Cardiac fibroblast (primary cell): ENCODE measurements around the gene SNRNP40.
A peak's percentile ranks its signal among the peaks of the same experiment; 100 is the strongest.

Experiments used
- DNase-seq, 2 donors: peaks; one replicate each; pipeline versions ENCODE4 v3.0.0 to v3.0.0-alpha.2; 2010; ENCODE audit warnings: low read depth in 2 of 2
- H3K4me3 ChIP-seq, 2 donors: replicated peaks in 1 of 2; 1 replicate in 1 of 2; 2 replicates in 1 of 2; pipeline ENCODE4 v1.5.1; 2011; ENCODE audit warnings: low read depth in 2 of 2, low read length in 2 of 2, mild to moderate bottlenecking in 2 of 2, moderate library complexity in 1 of 2
- TF ChIP-seq, protein P1 (sequence below): IDR thresholded peaks from one replicate; pipeline ENCODE4 v1.5.1; 2011; ENCODE audit warnings: low read depth, mild to moderate bottlenecking, low read length, inconsistent platforms

SNRNP40 gene

DNA sequence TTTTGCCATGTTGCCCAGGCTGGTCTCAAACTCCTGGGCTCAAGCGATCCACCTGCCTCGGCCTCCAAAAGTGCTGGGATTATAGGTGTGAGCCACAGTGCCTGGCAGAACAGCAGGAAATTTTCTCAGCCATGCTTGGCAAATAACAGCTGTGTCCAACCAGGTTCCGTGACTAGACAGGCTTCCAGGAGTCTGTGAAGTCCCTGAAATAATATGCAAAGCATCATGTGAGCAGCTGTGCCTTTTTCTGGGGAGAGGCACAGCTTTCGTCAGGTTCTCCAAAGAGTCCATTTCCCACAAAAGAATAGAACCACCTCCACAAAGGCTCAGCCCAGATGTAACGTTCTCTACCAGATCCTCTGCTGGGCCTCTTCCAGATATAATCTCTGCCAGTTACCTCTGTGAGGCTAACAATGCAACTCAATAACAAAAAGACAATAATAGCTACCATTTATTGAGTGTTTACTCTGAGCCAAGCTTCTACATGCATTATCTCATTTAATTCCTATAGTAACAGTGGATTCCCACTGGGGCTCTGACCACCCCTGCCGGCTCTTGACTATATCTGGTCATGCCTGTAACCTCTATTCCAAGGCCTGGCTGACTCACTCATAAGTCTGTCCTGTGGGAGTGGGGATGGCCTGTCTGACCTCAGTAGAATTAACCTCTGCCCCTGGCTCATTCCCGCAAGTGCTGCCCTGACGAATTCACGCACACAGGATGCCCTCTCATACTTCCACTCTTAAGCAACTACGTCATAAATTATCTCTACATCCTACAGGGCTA lies 52.9 kb downstream of the SNRNP40 start:
- H3K4me3 ChIP-seq = no peak overlapping the region
- DNase-seq = peak; percentile 33 to 62
- TF ChIP-seq, protein P1, sequence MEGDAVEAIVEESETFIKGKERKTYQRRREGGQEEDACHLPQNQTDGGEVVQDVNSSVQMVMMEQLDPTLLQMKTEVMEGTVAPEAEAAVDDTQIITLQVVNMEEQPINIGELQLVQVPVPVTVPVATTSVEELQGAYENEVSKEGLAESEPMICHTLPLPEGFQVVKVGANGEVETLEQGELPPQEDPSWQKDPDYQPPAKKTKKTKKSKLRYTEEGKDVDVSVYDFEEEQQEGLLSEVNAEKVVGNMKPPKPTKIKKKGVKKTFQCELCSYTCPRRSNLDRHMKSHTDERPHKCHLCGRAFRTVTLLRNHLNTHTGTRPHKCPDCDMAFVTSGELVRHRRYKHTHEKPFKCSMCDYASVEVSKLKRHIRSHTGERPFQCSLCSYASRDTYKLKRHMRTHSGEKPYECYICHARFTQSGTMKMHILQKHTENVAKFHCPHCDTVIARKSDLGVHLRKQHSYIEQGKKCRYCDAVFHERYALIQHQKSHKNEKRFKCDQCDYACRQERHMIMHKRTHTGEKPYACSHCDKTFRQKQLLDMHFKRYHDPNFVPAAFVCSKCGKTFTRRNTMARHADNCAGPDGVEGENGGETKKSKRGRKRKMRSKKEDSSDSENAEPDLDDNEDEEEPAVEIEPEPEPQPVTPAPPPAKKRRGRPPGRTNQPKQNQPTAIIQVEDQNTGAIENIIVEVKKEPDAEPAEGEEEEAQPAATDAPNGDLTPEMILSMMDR = no peak

DNA sequence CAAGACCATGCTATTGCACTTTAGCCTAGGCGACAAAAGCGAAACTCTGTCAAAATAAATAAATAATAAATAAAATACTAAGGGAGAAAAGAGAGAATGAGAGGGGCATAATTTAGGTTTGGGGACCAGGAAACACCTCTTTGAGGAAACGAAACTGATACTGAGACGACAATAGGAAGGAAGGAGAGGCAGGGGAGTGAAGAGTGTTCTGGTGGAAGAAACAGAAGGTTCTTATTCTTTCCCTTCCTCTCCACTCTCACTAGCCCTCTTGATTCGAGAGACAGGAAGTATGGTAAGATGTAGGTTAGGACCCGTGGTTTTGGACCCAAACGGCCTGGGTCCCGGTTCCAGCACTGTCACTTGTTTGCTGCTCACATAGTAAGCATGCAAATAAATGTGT lies 55.3 kb downstream of the SNRNP40 start:
- DNase-seq = no peak
- H3K4me3 ChIP-seq = no peak overlapping the region
- TF ChIP-seq, protein P1 = no peak

DNA sequence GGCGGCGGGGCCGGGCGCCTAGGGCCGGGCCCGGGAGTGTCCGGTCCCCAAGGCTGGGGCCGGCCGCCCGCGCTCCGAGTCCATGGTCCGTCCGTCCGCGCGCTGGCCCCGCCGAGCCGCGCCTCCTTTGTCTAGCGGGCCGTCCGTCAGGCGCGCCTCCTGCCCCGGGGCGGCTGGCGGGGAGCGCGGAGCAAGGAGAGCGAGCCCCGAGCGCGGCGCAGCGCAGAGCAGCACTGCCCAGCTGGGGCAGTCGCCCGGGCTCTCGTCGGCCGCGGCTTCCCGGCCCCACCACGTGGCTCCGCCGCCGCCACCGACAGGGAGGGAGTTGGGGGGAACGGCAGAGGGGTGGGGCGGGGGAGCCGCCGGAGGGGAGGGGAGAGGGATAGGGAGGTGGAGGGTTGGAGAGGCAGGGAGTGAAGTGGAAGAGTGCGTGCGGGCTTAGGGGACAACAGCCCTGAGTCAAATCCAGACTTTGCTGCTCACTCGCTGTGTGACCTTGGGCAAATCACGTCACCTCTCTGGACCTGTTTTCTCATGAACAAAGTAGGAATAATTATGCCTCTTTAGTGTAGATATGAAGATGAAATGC lies 56.8 kb downstream of the SNRNP40 start, which contains the start of gene NKAIN1:
Gene NKAIN1 (minus strand): TSS at position 235 of the 589 bp plus-strand sequence. CDS start 340 bp downstream, outside the sequence.
- H3K4me3 ChIP-seq = peak within 1 kb of the TSS in 1 of 2 donors; percentile 32
- DNase-seq = peak; percentile 19 to 38
- TF ChIP-seq, protein P1 = no peak

DNA sequence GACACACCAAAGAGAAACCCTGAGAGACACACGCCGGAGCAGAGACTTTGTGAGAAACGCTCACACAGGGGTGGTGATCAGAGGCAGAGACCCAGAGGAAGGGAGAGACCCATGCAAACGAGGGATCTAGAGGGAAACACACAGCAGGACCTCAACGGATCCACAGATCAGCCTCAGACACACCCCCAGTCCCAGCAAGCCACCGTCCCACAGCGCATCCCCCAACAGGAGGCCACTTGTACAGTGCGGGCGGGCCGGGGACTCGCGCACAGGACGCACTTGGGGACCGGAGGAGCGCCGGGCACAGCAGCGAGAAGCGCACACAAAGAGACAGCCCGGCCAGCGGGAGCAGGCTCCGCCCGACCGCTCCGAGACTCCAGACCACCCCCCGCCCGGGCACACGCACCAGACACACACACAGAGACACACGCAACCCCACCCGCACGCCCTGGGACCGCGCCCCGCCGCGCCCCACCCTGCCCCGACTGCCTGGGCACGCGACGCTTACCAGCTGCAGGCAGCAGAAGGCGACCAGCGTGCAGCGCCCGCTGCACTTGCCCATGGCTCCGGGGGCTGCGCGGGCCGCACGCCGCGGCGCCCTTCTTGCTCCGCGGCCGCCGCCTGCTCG lies 57.5 kb downstream of the SNRNP40 start:
- peak overlapping the region in 1 of 2 donors; percentile 32 for H3K4me3 ChIP-seq
- TF ChIP-seq, protein P1 = no peak
- DNase-seq = peak in 1 of 2 donors; percentile 25

DNA sequence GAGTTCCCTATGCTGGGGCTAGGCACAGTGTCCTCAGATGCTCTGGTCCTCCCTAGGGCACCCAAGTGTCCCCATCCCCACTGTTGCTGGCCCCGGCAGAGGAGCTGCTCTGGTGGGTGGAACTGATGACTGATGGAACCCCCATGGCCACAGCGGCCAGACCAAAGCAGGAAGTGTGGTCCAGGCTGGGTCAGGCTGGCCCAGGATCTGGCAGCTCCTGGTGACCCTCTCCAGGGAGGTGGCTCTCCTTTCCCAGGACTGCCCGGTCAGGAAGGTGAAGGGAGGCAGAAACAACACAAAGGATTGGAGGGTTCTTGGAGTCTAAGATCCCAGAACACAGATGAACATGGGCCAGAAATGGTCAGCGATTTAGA lies 58.0 kb downstream of the SNRNP40 start:
- DNase-seq = no peak
- H3K4me3 ChIP-seq = no peak overlapping the region
- TF ChIP-seq, protein P1 = no peak

DNA sequence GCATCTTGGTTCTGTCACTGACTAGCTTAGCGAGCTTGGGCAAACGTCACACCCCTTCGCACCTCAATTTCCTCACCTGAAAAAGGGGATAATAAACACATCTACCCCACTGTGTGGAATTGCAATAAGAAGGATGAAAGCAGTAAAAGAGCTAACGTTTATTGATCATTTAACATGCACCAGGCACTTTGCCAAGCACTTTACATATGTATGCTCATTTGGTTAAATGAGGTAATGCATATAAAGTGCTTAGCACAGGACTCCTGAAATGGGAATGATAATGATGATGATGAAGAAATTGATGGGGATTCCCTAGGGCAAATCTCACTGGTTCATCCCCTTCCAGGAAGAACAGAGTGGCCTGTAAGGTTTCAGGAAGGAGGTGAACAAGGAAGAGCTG lies 61.7 kb downstream of the SNRNP40 start:
- no peak overlapping the region for H3K4me3 ChIP-seq
- TF ChIP-seq, protein P1 = no peak
- no peak for DNase-seq
